Ascending aorta (tissue), 2 donors: Measurements from ENCODE around the gene PFKL. TPM values are rescaled to one million over a fixed set of nuclear protein-coding genes. Genes with fewer than 3 reads are reported as not detected.

Source experiments
- DNase-seq, 2 donors: peaks; one replicate each; pipeline ENCODE4 v3.0.0-alpha.2; 2019; ENCODE audit warnings: low spot score in 2 of 2
- H3K27ac ChIP-seq, 2 donors: fragments of 200-600 bp; sonication (generic); one replicate each; pipeline ENCODE4 v1.5.1; 2016 to 2017; ENCODE audit warnings: mild to moderate bottlenecking in 1 of 2
- H3K27me3 ChIP-seq: fragments of 200-600 bp; sonication (generic); one replicate; pipeline ENCODE4 v1.5.1; 2017
- H3K36me3 ChIP-seq, 2 donors: fragments of 200-600 bp; sonication (generic); one replicate each; pipeline ENCODE4 v1.5.1; 2016
- H3K4me1 ChIP-seq, 2 donors: fragments of 200-600 bp; sonication (generic); one replicate each; pipeline ENCODE4 v1.5.1; 2016 to 2017; ENCODE audit warnings: mild to moderate bottlenecking in 1 of 2
- H3K4me3 ChIP-seq, 2 donors: fragments of 200-600 bp; sonication (generic); one replicate each; pipeline ENCODE4 v1.5.1; 2016 to 2017; ENCODE audit warnings: mild to moderate bottlenecking in 1 of 2
- H3K9me3 ChIP-seq, 2 donors: fragments of 200-600 bp; sonication (generic); one replicate each; pipeline ENCODE4 v1.5.1; 2016
- intact Hi-C: fragments of 100-400 bp; cut with DNase I; formaldehyde crosslinking; loops from one replicate; pipeline ENCODE4 v1.15.1; 2023
- total RNA-seq: library from RNA; depleted of rRNA; stranded (reverse); fragments of >200 nt; gene quantifications from one replicate; pipeline ENCODE4 v1.1.0, GENCODE V29; 2016
- TF ChIP-seq, protein P1 (sequence below), 3 experiments: fragments of 200-600 bp in 2 of 3; fragments of 450-650 bp in 1 of 3; sonication (generic) in 2 of 3; IDR thresholded peaks; one replicate each; pipeline ENCODE4 v1.5.1; 2016 to 2019; ENCODE audit warnings: antibody characterized with exemption in 3 of 3, mild to moderate bottlenecking in 1 of 3, moderate library complexity in 1 of 3

Gene PFKL
- total RNA-seq, 1 donor from 2014 or later, result 153 TPM

GRCh38 chr21:44318489-44319285 is 18.8 kb downstream of the PFKL start:
- H3K36me3 ChIP-seq, result peaks cover 76 to 88% of the 10 kb centered on the region in 2 donors
- TF ChIP-seq, protein P1, sequence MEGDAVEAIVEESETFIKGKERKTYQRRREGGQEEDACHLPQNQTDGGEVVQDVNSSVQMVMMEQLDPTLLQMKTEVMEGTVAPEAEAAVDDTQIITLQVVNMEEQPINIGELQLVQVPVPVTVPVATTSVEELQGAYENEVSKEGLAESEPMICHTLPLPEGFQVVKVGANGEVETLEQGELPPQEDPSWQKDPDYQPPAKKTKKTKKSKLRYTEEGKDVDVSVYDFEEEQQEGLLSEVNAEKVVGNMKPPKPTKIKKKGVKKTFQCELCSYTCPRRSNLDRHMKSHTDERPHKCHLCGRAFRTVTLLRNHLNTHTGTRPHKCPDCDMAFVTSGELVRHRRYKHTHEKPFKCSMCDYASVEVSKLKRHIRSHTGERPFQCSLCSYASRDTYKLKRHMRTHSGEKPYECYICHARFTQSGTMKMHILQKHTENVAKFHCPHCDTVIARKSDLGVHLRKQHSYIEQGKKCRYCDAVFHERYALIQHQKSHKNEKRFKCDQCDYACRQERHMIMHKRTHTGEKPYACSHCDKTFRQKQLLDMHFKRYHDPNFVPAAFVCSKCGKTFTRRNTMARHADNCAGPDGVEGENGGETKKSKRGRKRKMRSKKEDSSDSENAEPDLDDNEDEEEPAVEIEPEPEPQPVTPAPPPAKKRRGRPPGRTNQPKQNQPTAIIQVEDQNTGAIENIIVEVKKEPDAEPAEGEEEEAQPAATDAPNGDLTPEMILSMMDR (IDR thresholded peaks at IDR 0.05), result no peak

GRCh38 chr21:44319407-44320065 is 19.7 kb downstream of the PFKL start:
- intact Hi-C loops, result no loop called here
- Histone ChIP-seq H3K36me3 (peaks cover 80 to 88% of the 10 kb centered on the region in 2 donors), H3K9me3 (no peaks in the 10 kb centered on the region), H3K27ac (no peak overlapping the region), H3K4me3 (no peak overlapping the region), H3K27me3 (no peaks in the 10 kb centered on the region), H3K4me1 (no peaks in the 10 kb centered on the region)
- no peak for DNase-seq
- TF ChIP-seq, protein P1 (IDR thresholded peaks at IDR 0.05), result no peak

More at GRCh38 chr21:44318489-44319285, 18.8 kb downstream of the PFKL start:
- intact Hi-C loops, result no loop called here
- no peaks in the 10 kb centered on the region for H3K9me3 ChIP-seq
- DNase-seq, result no peak
- H3K27ac ChIP-seq, result no peak overlapping the region
- no peaks in the 10 kb centered on the region for H3K4me1 ChIP-seq
- H3K4me3 ChIP-seq, result no peak overlapping the region
- H3K27me3 ChIP-seq, result no peaks in the 10 kb centered on the region

DNA sequence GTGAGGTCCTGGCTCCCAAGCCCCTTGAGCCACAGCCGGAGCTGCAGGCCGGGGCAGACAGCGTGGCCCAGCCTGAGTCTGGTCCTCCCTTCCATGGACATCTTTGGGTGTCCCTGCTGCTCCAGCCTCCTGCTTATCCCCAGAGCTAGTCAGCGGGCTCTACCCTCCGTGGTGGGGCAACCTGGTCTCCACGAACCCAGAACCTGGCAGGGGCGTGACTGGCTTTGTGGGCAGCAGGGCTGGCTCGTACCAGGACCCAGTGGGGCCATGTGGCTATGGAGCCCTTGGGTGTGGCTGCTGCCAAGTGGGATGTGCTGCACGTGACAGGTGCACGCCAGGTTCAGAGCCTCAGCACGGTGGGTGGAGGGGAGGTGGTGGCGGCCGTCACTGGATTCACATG is 21.0 kb downstream of the PFKL start:
- intact Hi-C loops, result no loop called here

GRCh38 chr21:44321846-44322450 is 22.1 kb downstream of the PFKL start:
- intact Hi-C loops, result no loop called here
- DNase-seq, result no peak
- H3K36me3 ChIP-seq, result peaks cover 79 to 93% of the 10 kb centered on the region in 2 donors
- no peak overlapping the region for H3K4me3 ChIP-seq
- H3K9me3 ChIP-seq, result no peaks in the 10 kb centered on the region
- TF ChIP-seq, protein P1 (IDR thresholded peaks at IDR 0.05), result no peak
- no peaks in the 10 kb centered on the region for H3K27me3 ChIP-seq
- no peak overlapping the region for H3K27ac ChIP-seq
- H3K4me1 ChIP-seq, result no peaks in the 10 kb centered on the region

More for the DNA sequence above, 21.0 kb downstream of the PFKL start:
- H3K4me3 ChIP-seq, result no peak overlapping the region
- TF ChIP-seq, protein P1 (IDR thresholded peaks at IDR 0.05), result no peak
- DNase-seq, result no peak
- peaks cover 82 to 93% of the 10 kb centered on the region in 2 donors for H3K36me3 ChIP-seq
- no peaks in the 10 kb centered on the region for H3K4me1 ChIP-seq
- H3K27me3 ChIP-seq, result no peaks in the 10 kb centered on the region
- no peak overlapping the region for H3K27ac ChIP-seq
- H3K9me3 ChIP-seq, result no peaks in the 10 kb centered on the region

DNA sequence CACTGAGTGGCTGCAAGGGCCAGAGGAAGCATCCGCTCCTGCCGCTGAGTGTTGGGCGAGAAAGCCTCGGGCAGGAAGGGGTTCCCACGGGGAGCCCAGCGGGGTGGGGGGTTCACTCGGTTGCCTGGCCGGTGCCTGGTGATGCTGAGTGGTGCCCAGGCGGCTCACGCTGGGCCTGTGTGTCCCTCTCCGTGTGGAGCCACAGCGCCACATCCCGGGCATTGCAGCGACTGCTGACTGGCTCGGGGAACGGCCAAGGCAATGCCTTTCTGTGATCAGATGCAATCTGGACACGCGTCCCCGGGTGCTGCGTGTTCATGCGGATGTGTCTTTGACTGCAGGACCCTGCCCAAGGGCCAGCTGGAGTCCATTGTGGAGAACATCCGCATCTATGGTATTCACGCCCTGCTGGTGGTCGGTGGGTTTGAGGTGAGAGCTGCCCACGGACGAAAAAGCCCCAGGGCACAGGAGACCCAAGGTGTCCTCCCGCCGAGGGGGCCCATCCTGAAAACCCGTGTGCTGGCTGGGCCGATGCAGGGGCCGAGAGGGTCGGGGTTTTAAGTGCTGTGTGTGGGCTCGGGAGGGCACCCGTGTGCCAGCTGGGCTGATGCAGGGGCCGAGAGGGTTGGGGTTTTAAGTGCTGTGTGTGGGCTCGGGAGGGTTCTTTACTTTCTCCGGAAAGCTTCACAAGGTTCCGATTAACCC is 22.9 kb downstream of the PFKL start:
- no peak overlapping the region for H3K27ac ChIP-seq
- peaks cover 73 to 92% of the 10 kb centered on the region in 2 donors for H3K36me3 ChIP-seq
- intact Hi-C loops, result no loop called here
- H3K4me3 ChIP-seq, result no peak overlapping the region
- TF ChIP-seq, protein P1 (IDR thresholded peaks at IDR 0.05), result no peak
- DNase-seq, result no peak
- no peaks in the 10 kb centered on the region for H3K4me1 ChIP-seq
- H3K27me3 ChIP-seq, result no peaks in the 10 kb centered on the region
- no peaks in the 10 kb centered on the region for H3K9me3 ChIP-seq
